ENCODE results near the gene CHRNA3.
"Not testable (repeated sequence)": the region's sequence is repeated elsewhere in the genome, so short reads cannot be mapped to it uniquely, and the experiment has no call there.

Gene CHRNA3

DNA sequence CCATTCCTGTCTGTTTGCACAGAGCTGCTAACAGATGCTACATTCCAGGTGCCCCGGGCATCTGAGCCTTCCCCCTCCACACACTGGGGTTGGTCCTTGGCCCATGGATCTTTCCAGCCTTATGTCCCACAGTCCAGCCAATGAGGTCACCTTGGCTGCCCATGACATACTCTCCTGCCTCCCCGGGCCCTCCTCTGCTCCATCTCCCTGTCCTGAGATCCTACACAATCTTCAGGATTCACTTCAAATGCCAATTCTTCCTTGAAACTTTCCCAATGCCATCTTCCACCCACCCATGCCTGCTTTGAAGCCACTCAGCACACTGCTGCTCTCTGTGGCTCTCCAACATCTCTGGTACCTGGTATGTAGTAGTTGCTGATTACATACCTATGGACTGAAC lies 4.3 kb downstream of the CHRNA3 start:
- TF ChIP-seq, protein P1, sequence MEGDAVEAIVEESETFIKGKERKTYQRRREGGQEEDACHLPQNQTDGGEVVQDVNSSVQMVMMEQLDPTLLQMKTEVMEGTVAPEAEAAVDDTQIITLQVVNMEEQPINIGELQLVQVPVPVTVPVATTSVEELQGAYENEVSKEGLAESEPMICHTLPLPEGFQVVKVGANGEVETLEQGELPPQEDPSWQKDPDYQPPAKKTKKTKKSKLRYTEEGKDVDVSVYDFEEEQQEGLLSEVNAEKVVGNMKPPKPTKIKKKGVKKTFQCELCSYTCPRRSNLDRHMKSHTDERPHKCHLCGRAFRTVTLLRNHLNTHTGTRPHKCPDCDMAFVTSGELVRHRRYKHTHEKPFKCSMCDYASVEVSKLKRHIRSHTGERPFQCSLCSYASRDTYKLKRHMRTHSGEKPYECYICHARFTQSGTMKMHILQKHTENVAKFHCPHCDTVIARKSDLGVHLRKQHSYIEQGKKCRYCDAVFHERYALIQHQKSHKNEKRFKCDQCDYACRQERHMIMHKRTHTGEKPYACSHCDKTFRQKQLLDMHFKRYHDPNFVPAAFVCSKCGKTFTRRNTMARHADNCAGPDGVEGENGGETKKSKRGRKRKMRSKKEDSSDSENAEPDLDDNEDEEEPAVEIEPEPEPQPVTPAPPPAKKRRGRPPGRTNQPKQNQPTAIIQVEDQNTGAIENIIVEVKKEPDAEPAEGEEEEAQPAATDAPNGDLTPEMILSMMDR (IDR thresholded peaks at IDR 0.05; ENCODE audit: low read length), result no peak
- Histone ChIP-seq H3K9ac (ENCODE audit: low read length) (no peak overlapping the region), H3K4me1 (ENCODE audit: low read length) (no peaks in the 10 kb centered on the region), H4K20me1 (ENCODE audit: insufficient read depth, low read length) (no peaks in the 10 kb centered on the region), H3K27me3 (replicated peaks; ENCODE audit: insufficient read depth, low read length) (peaks cover 17% of the 10 kb centered on the region), H3K4me3 (ENCODE audit: low read length) (no peak overlapping the region), H3F3A (ENCODE audit: insufficient read depth, low read length) (no peaks in the 10 kb centered on the region), H3K9me2 (replicated peaks; ENCODE audit: insufficient read depth, low read length) (no peaks in the 10 kb centered on the region), H3K27ac (ENCODE audit: low read length) (no peak overlapping the region), H3K36me3 (replicated peaks; ENCODE audit: insufficient read depth, low read length) (no peaks in the 10 kb centered on the region), H3K79me2 (ENCODE audit: low read length) (no peaks in the 10 kb centered on the region), H2AFZ (ENCODE audit: low read length) (no peak overlapping the region), H3K4me2 (ENCODE audit: low read depth, low read length) (no peak overlapping the region), H3K9me3 (replicated peaks; ENCODE audit: insufficient read depth, low read length) (no peaks in the 10 kb centered on the region)
- no peak for DNase-seq

DNA sequence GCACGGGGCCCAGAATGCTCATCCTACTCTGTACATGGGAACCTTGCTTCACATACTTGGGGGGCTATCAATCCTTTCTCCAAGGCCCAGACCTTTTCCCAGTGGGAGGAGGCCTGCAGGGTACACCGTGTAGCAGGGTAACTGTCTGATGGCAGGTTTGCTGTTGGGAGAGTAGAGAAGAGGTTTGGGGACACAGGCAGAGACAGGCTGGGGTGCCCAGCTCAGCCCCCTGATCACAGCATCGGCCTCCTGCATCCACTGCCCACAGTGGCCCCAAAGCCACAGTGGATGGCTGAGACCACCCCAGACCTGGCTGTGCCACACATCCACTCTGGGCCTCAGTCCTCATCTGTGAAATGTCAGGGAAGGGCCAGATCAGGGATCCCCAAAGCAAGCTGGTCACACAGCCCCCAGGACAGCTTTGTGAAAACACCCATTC lies 5.6 kb downstream of the CHRNA3 start:
- TF ChIP-seq EZH2 (optimal IDR thresholded peaks at IDR 0.05; ENCODE audit: low read depth, low read length) (no peak), EZH2phosphoT487 (IDR thresholded peaks at IDR 0.05; ENCODE audit: low read length) (no peak)
- TF ChIP-seq, protein P1 (IDR thresholded peaks at IDR 0.05; ENCODE audit: low read length), result no peak
- no peak overlapping the region for H3K4me2 ChIP-seq (ENCODE audit: low read depth, low read length)
- H3K4me1 ChIP-seq (ENCODE audit: low read length), result no peaks in the 10 kb centered on the region
- no peak overlapping the region for H3K27ac ChIP-seq (ENCODE audit: low read length)
- no peak overlapping the region for H3K4me3 ChIP-seq (ENCODE audit: low read length)
- no peaks in the 10 kb centered on the region for H3K9me2 ChIP-seq (replicated peaks; ENCODE audit: insufficient read depth, low read length)
- no peak for DNase-seq
- H3F3A ChIP-seq (ENCODE audit: insufficient read depth, low read length), result no peaks in the 10 kb centered on the region
- no peaks in the 10 kb centered on the region for H3K36me3 ChIP-seq (replicated peaks; ENCODE audit: insufficient read depth, low read length)
- no peak overlapping the region for H2AFZ ChIP-seq (ENCODE audit: low read length)
- H3K27me3 ChIP-seq (replicated peaks; ENCODE audit: insufficient read depth, low read length), result peaks cover 14% of the 10 kb centered on the region
- H3K9me3 ChIP-seq (replicated peaks; ENCODE audit: insufficient read depth, low read length), result no peaks in the 10 kb centered on the region
- no peak overlapping the region for H3K9ac ChIP-seq (ENCODE audit: low read length)
- no peaks in the 10 kb centered on the region for H3K79me2 ChIP-seq (ENCODE audit: low read length)
- no peaks in the 10 kb centered on the region for H4K20me1 ChIP-seq (ENCODE audit: insufficient read depth, low read length)

- no peaks in the 10 kb centered on the region for H3K4me1 ChIP-seq (ENCODE audit: low read length)
- H3K9me2 ChIP-seq (replicated peaks; ENCODE audit: insufficient read depth, low read length), result no peaks in the 10 kb centered on the region
- no peak overlapping the region for H3K9ac ChIP-seq (ENCODE audit: low read length)
- no peak overlapping the region for H3K27ac ChIP-seq (ENCODE audit: low read length)
- H3K4me2 ChIP-seq (ENCODE audit: low read depth, low read length), result no peak overlapping the region
- peaks cover 2% of the 10 kb centered on the region for H3K27me3 ChIP-seq (replicated peaks; ENCODE audit: insufficient read depth, low read length)
- no peak for TF ChIP-seq EZH2phosphoT487 (IDR thresholded peaks at IDR 0.05; ENCODE audit: low read length)
- TF ChIP-seq EZH2 (optimal IDR thresholded peaks at IDR 0.05; ENCODE audit: low read depth, low read length), result no peak
- TF ChIP-seq, protein P1 (IDR thresholded peaks at IDR 0.05; ENCODE audit: low read length), result no peak
- H3K79me2 ChIP-seq (ENCODE audit: low read length), result no peaks in the 10 kb centered on the region
- H3K9me3 ChIP-seq (replicated peaks; ENCODE audit: insufficient read depth, low read length), result no peaks in the 10 kb centered on the region
- no peaks in the 10 kb centered on the region for H3F3A ChIP-seq (ENCODE audit: insufficient read depth, low read length)
- H3K4me3 ChIP-seq (ENCODE audit: low read length), result no peak overlapping the region
- no peak overlapping the region for H2AFZ ChIP-seq (ENCODE audit: low read length)
- no peak for DNase-seq
- H3K36me3 ChIP-seq (replicated peaks; ENCODE audit: insufficient read depth, low read length), result no peaks in the 10 kb centered on the region
- H4K20me1 ChIP-seq (ENCODE audit: insufficient read depth, low read length), result no peaks in the 10 kb centered on the region
Measured at GRCh38 chr15:78614021-78614420, 6.8 kb downstream of the CHRNA3 start.

- H3K27me3 ChIP-seq (replicated peaks; ENCODE audit: insufficient read depth, low read length); H3K4me1 ChIP-seq (ENCODE audit: low read length); H3K9me2 ChIP-seq (replicated peaks; ENCODE audit: insufficient read depth, low read length); H3K9ac ChIP-seq (ENCODE audit: low read length); H4K20me1 ChIP-seq (ENCODE audit: insufficient read depth, low read length); H3K4me2 ChIP-seq (ENCODE audit: low read depth, low read length); H3K4me3 ChIP-seq (ENCODE audit: low read length); DNase-seq; H3K79me2 ChIP-seq (ENCODE audit: low read length); H3F3A ChIP-seq (ENCODE audit: insufficient read depth, low read length); H3K36me3 ChIP-seq (replicated peaks; ENCODE audit: insufficient read depth, low read length); H2AFZ ChIP-seq (ENCODE audit: low read length); H3K9me3 ChIP-seq (replicated peaks; ENCODE audit: insufficient read depth, low read length); H3K27ac ChIP-seq (ENCODE audit: low read length): not testable (repeated sequence)
Measured at GRCh38 chr15:78609551-78609950, 11.2 kb downstream of the CHRNA3 start.
